ENCODE measurements around the gene SRMS. TPM values are rescaled to one million over a fixed set of nuclear protein-coding genes. Genes with fewer than 3 reads are reported as not detected.

SRMS gene
- total and polyA plus RNA-seq, 8 donors: 0.08 to 0.27 (median 0.18) TPM; not detected in 3

GRCh38 chr20:63589261-63590217 is 42.0 kb upstream of the SRMS start:
- peak in 1 of 4 donors; percentile 60 for DNase-seq
- Histone ChIP-seq H3K4me1 (no peaks in the 10 kb centered on the region), H3K36me3 (peaks cover 0 to 73% of the 10 kb centered on the region in 2 donors), H3K4me3 (no peak overlapping the region), H3K27ac (no peak overlapping the region), H3K27me3 (no peaks in the 10 kb centered on the region), H3K9me3 (no peaks in the 10 kb centered on the region)
- intact Hi-C loops (cut with DNase I): no loop called here
- no peak for TF ChIP-seq CTCF (IDR thresholded peaks at IDR 0.05)
- ATAC-seq: no peak

GRCh38 chr20:63588641-63589041 is 41.1 kb upstream of the SRMS start:
- no peaks in the 10 kb centered on the region for H3K4me1 ChIP-seq
- no peak for TF ChIP-seq CTCF (IDR thresholded peaks at IDR 0.05)
- H3K27me3 ChIP-seq: no peaks in the 10 kb centered on the region
- H3K27ac ChIP-seq: no peak overlapping the region
- H3K4me3 ChIP-seq: no peak overlapping the region
- intact Hi-C loops (cut with DNase I): no loop called here
- H3K9me3 ChIP-seq: no peaks in the 10 kb centered on the region
- H3K36me3 ChIP-seq: peaks cover 0 to 64% of the 10 kb centered on the region in 2 donors
- ATAC-seq: no peak
- DNase-seq: peak in 1 of 4 donors; percentile 61

GRCh38 chr20:63587776-63588591 is 40.4 kb upstream of the SRMS start:
- TF ChIP-seq CTCF (IDR thresholded peaks at IDR 0.05): no peak
- Histone ChIP-seq H3K4me3 (no peak overlapping the region), H3K36me3 (peaks cover 0 to 58% of the 10 kb centered on the region in 2 donors), H3K27ac (no peak overlapping the region), H3K9me3 (no peaks in the 10 kb centered on the region), H3K4me1 (no peaks in the 10 kb centered on the region), H3K27me3 (no peaks in the 10 kb centered on the region)
- intact Hi-C loops (cut with DNase I): no loop called here
- ATAC-seq (no peak), DNase-seq (peak in 2 of 4 donors; percentile 34 to 43)

GRCh38 chr20:63587256-63587655 is 39.7 kb upstream of the SRMS start:
- H3K4me3 ChIP-seq: no peak overlapping the region
- ATAC-seq: no peak
- peak in 1 of 4 donors; percentile 20 for DNase-seq
- no peak overlapping the region for H3K27ac ChIP-seq
- TF ChIP-seq CTCF (IDR thresholded peaks at IDR 0.05): no peak
- intact Hi-C loops (cut with DNase I): no loop called here
- H3K9me3 ChIP-seq: no peaks in the 10 kb centered on the region
- peaks cover 0 to 50% of the 10 kb centered on the region in 2 donors for H3K36me3 ChIP-seq
- no peaks in the 10 kb centered on the region for H3K4me1 ChIP-seq
- H3K27me3 ChIP-seq: no peaks in the 10 kb centered on the region

GRCh38 chr20:63586797-63587196 is 39.2 kb upstream of the SRMS start:
- H3K4me1 ChIP-seq: no peaks in the 10 kb centered on the region
- DNase-seq (peak in 1 of 4 donors; percentile 47), ATAC-seq (no peak)
- no peak overlapping the region for H3K4me3 ChIP-seq
- H3K27me3 ChIP-seq: no peaks in the 10 kb centered on the region
- no peak overlapping the region for H3K27ac ChIP-seq
- TF ChIP-seq CTCF (IDR thresholded peaks at IDR 0.05): no peak
- H3K9me3 ChIP-seq: no peaks in the 10 kb centered on the region
- intact Hi-C loops (cut with DNase I): no loop called here
- peaks cover 0 to 46% of the 10 kb centered on the region in 2 donors for H3K36me3 ChIP-seq
